ENCODE measurements around the gene LHX3.

LHX3 gene

GRCh38 chr9:136208675-136209074, 3.7 kb upstream of the LHX3 start:
- no peak for TF ChIP-seq CTCF (IDR thresholded peaks at IDR 0.05; ENCODE audit: low read depth, low read length)
- in situ Hi-C loops (cut with HindIII; ENCODE audit: low sequenced_read_pairs): no loop called here
- DNase-seq (ENCODE audit: low read depth, low spot score): no peak
- no peak overlapping the region for H3K4me3 ChIP-seq (ENCODE audit: low read depth, low read length)

- H3K4me3 ChIP-seq (ENCODE audit: low read depth, low read length): no peak overlapping the region
- DNase-seq (ENCODE audit: low read depth, low spot score): no peak
- in situ Hi-C loops (cut with HindIII; ENCODE audit: low sequenced_read_pairs): no loop called here
- no peak for TF ChIP-seq CTCF (IDR thresholded peaks at IDR 0.05; ENCODE audit: low read depth, low read length)
These were observed 2.7 kb upstream of the LHX3 start for GRCh38 chr9:136207616-136208015.

- H3K4me3 ChIP-seq (ENCODE audit: low read depth, low read length): no peak overlapping the region
- in situ Hi-C loops (cut with HindIII; ENCODE audit: low sequenced_read_pairs): no loop called here
- no peak for DNase-seq (ENCODE audit: low read depth, low spot score)
- no peak for TF ChIP-seq CTCF (IDR thresholded peaks at IDR 0.05; ENCODE audit: low read depth, low read length)
These were observed 1.8 kb upstream of the LHX3 start for GRCh38 chr9:136206602-136207275.

- in situ Hi-C loops (cut with HindIII; ENCODE audit: low sequenced_read_pairs): no loop called here
- no peak for TF ChIP-seq CTCF (IDR thresholded peaks at IDR 0.05; ENCODE audit: low read depth, low read length)
- DNase-seq (ENCODE audit: low read depth, low spot score): no peak
- H3K4me3 ChIP-seq (ENCODE audit: low read depth, low read length): no peak overlapping the region
These were observed 722 bp upstream of the LHX3 start for GRCh38 chr9:136205707-136205992.

- no peak for TF ChIP-seq CTCF (IDR thresholded peaks at IDR 0.05; ENCODE audit: low read depth, low read length)
- no peak overlapping the region for H3K4me3 ChIP-seq (ENCODE audit: low read depth, low read length)
- in situ Hi-C loops (cut with HindIII; ENCODE audit: low sequenced_read_pairs): no loop called here
- no peak for DNase-seq (ENCODE audit: low read depth, low spot score)
These were observed 653 bp downstream of the LHX3 start for GRCh38 chr9:136204145-136204805.

GRCh38 chr9:136203408-136204144, 1.4 kb downstream of the LHX3 start:
- TF ChIP-seq CTCF (IDR thresholded peaks at IDR 0.05; ENCODE audit: low read depth, low read length): no peak
- no peak for DNase-seq (ENCODE audit: low read depth, low spot score)
- no peak overlapping the region for H3K4me3 ChIP-seq (ENCODE audit: low read depth, low read length)
- in situ Hi-C loops (cut with HindIII; ENCODE audit: low sequenced_read_pairs): no loop called here
